Endothelial cell (in vitro differentiated cells): ENCODE results near the gene CD74. TPM values are rescaled to one million over a fixed set of nuclear protein-coding genes. Genes with fewer than 3 reads are reported as not detected.
"Not testable (repeated sequence)": the region's sequence is repeated elsewhere in the genome, so short reads cannot be mapped to it uniquely, and the experiment has no call there.

ENCODE experiments used
- DNase-seq: peaks from one replicate; pipeline ENCODE4 v3.0.0; 2021; ENCODE audit warnings: low spot score
- H3K27ac Mint-ChIP-seq: one replicate; pipeline ENCODE4 v1.8.0; 2021; ENCODE audit warnings: mixed read lengths, inconsistent platforms; ENCODE audit not compliant: unreplicated experiment
- H3K27me3 Mint-ChIP-seq: one replicate; pipeline ENCODE4 v1.8.0; 2021; ENCODE audit warnings: mild to moderate bottlenecking, moderate library complexity, mixed read lengths, inconsistent platforms; ENCODE audit not compliant: unreplicated experiment
- H3K36me3 Mint-ChIP-seq: one replicate; pipeline ENCODE4 v1.8.0; 2021; ENCODE audit warnings: mild to moderate bottlenecking, low read depth, mixed read lengths, inconsistent platforms; ENCODE audit not compliant: unreplicated experiment
- H3K4me1 Mint-ChIP-seq: one replicate; pipeline ENCODE4 v1.8.0; 2021; ENCODE audit warnings: mild to moderate bottlenecking, mixed read lengths, inconsistent platforms; ENCODE audit not compliant: unreplicated experiment
- H3K4me3 Mint-ChIP-seq: one replicate; pipeline ENCODE4 v1.8.0; 2021; ENCODE audit warnings: mild to moderate bottlenecking, mixed read lengths, inconsistent platforms; ENCODE audit not compliant: unreplicated experiment
- H3K9me3 Mint-ChIP-seq: one replicate; pipeline ENCODE4 v1.8.0; 2021; ENCODE audit warnings: mixed read lengths, inconsistent platforms; ENCODE audit not compliant: unreplicated experiment
- CTCF ChIP-seq: fragments of 200-600 bp; sonication (generic); IDR thresholded peaks from one replicate; pipeline ENCODE4 v1.5.0; 2021; ENCODE audit warnings: antibody characterized with exemption; ENCODE audit not compliant: unreplicated experiment
- total RNA-seq: library from RNA; stranded (reverse); fragmentation: NEBNext Ultra II Directional; extraction: Animal tissue kit (Norgen Biotek cat#: 25700); gene quantifications from one replicate; pipeline ENCODE4 v1.2.1, GENCODE V29; 2021; ENCODE audit not compliant: unreplicated experiment

The CD74 gene
- total RNA-seq, 1 donor from 2014 or later: 170 TPM

- no peaks in the 10 kb centered on the region for H3K9me3 Mint-ChIP-seq
- peaks cover 4% of the 10 kb centered on the region for H3K27me3 Mint-ChIP-seq
- TF ChIP-seq CTCF: no peak
- H3K4me3 Mint-ChIP-seq: peak overlapping the region; percentile 16
- peaks cover 9% of the 10 kb centered on the region for H3K36me3 Mint-ChIP-seq
- H3K4me1 Mint-ChIP-seq: no peaks in the 10 kb centered on the region
- no peak overlapping the region for H3K27ac Mint-ChIP-seq
- DNase-seq: no peak
Observed at GRCh38 chr5:150428106-150428876, 15.6 kb upstream of the CD74 start.

GRCh38 chr5:150426165-150426564 is 13.5 kb upstream of the CD74 start:
- H3K4me1 Mint-ChIP-seq, H3K27ac Mint-ChIP-seq, DNase-seq, H3K27me3 Mint-ChIP-seq, H3K4me3 Mint-ChIP-seq, H3K36me3 Mint-ChIP-seq, H3K9me3 Mint-ChIP-seq: not testable (repeated sequence)

GRCh38 chr5:150422758-150423157 is 10.0 kb upstream of the CD74 start:
- Mint-ChIP-seq H3K36me3 (peaks cover 1% of the 10 kb centered on the region), H3K4me3 (no peak overlapping the region), H3K27me3 (no peaks in the 10 kb centered on the region), H3K9me3 (no peaks in the 10 kb centered on the region), H3K4me1 (peaks cover 8% of the 10 kb centered on the region), H3K27ac (no peak overlapping the region)
- no peak for DNase-seq
- no peak for TF ChIP-seq CTCF

GRCh38 chr5:150422075-150422474 is 9.4 kb upstream of the CD74 start:
- H3K27ac Mint-ChIP-seq: no peak overlapping the region
- H3K9me3 Mint-ChIP-seq: no peaks in the 10 kb centered on the region
- no peak overlapping the region for H3K4me3 Mint-ChIP-seq
- H3K27me3 Mint-ChIP-seq: no peaks in the 10 kb centered on the region
- TF ChIP-seq CTCF: no peak
- no peak for DNase-seq
- peaks cover 8% of the 10 kb centered on the region for H3K4me1 Mint-ChIP-seq
- H3K36me3 Mint-ChIP-seq: no peaks in the 10 kb centered on the region

GRCh38 chr5:150419630-150420270 is 7.0 kb upstream of the CD74 start:
- Mint-ChIP-seq H3K36me3 (no peaks in the 10 kb centered on the region), H3K9me3 (no peaks in the 10 kb centered on the region), H3K4me3 (no peak overlapping the region), H3K4me1 (peaks cover 8% of the 10 kb centered on the region), H3K27ac (no peak overlapping the region), H3K27me3 (no peaks in the 10 kb centered on the region)
- no peak for DNase-seq
- TF ChIP-seq CTCF: no peak

GRCh38 chr5:150413902-150414790 is 1.4 kb upstream of the CD74 start:
- not testable (repeated sequence) for H3K27me3 Mint-ChIP-seq

More at GRCh38 chr5:150413902-150414790, 1.4 kb upstream of the CD74 start:
- H3K27ac Mint-ChIP-seq, H3K36me3 Mint-ChIP-seq, H3K9me3 Mint-ChIP-seq, DNase-seq, H3K4me3 Mint-ChIP-seq: not testable (repeated sequence)
- H3K4me1 Mint-ChIP-seq: peaks cover 25% of the 10 kb centered on the region
